ENCODE results near the gene MED12L. TPM values are rescaled to one million over a fixed set of nuclear protein-coding genes. Genes with fewer than 3 reads are reported as not detected.

The MED12L gene
- total and polyA plus RNA-seq, 9 of the 15 experiments (the other 6 are each of a cell fraction or from before 2014, with no cell fraction given): not detected

- TF ChIP-seq UBTF (IDR thresholded peaks at IDR 0.05; ENCODE audit: borderline replicate concordance in 1 of 2, low read depth in 2 of 2, low read length in 2 of 2) (no peak), ZNF124 (CRISPR knock-in tag; IDR thresholded peaks at IDR 0.05) (no peak), XRCC5 (IDR thresholded peaks at IDR 0.05; ENCODE audit: low read depth, low read length) (no peak)
- FAIRE-seq (no peak), DNase-seq (ENCODE audit: extremely low read depth in 1 of 4, low spot score in 3 of 4) (no peak), ATAC-seq (no peak)
- no peaks in the 10 kb centered on the region for H3K36me3 ChIP-seq (ENCODE audit: control insufficient read depth, insufficient read depth, low read length)
- H3K79me2 ChIP-seq (ENCODE audit: control insufficient read depth, insufficient read depth, low read length): no peaks in the 10 kb centered on the region
- WGBS (ENCODE audit: insufficient coverage, low coverage, missing lambda C conversion rate): 17% methylated on average over 1 of the region's 1 CpG
- no peak overlapping the region for H3K4me3 ChIP-seq
- BruUV-seq (replicated peaks): no TSS peak
- H2AFZ ChIP-seq (ENCODE audit: low read depth, low read length): no peak overlapping the region
- H3K4me2 ChIP-seq (ENCODE audit: insufficient read depth, low read length): no peak overlapping the region
- in situ Hi-C loops (cut with MboI): no loop called here
- CTCF ChIA-PET (ENCODE audit: low intra/inter-chr PET ratio): no interaction called here
- H3K27ac ChIP-seq (ENCODE audit: extremely low read depth, low read depth, low read length): no peak overlapping the region
- H3K9ac ChIP-seq (ENCODE audit: insufficient read depth in 1 of 2, low read depth in 2 of 2, low read length in 2 of 2): no peak overlapping the region
- no peaks in the 10 kb centered on the region for H3K9me3 ChIP-seq (replicated peaks; ENCODE audit: control insufficient read depth, insufficient read depth, low read depth, low read length)
- peaks cover 0 to 4% of the 10 kb centered on the region in 2 experiments; a peak in 2 of 5 replicates for H3K4me1 ChIP-seq (replicated peaks in 1 of 2; ENCODE audit: control insufficient read depth in 2 of 2, insufficient read depth in 2 of 2, low read length in 2 of 2)
- H4K20me1 ChIP-seq (replicated peaks; ENCODE audit: control insufficient read depth, insufficient read depth, low read length): no peaks in the 10 kb centered on the region
- no peaks in the 10 kb centered on the region for H3K9me1 ChIP-seq (ENCODE audit: control insufficient read depth, insufficient read depth, low read length)
- H3K27me3 ChIP-seq (ENCODE audit: control insufficient read depth in 2 of 2, insufficient read depth in 2 of 2, low read length in 2 of 2): peaks cover 13 to 21% of the 10 kb centered on the region in 2 experiments; a peak in 4 of 5 replicates
- intact Hi-C loops (cut with micrococcal nuclease): no loop called here
- POLR2A ChIA-PET: no interaction called here
Measured at GRCh38 chr3:151462991-151463390, 377.5 kb downstream of the MED12L start.

DNA sequence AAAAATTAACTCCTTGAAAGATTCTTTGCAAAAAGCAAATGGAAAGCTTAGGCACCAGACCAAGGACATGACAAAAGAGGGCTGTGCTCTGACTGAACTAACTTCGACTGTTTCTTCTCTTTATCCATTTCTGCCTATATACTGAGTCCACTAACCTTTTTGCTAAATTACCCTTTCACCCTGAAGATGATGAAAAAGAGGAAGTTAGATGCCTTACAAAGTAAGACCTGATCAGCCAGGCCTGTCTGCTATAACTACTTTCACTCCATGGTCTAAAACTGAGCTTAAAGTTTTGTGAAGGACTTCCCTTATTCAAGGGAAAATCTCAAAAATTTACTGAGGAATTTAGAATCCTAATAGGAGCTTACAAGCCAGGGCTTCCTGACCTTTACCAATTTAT is 381.6 kb downstream of the MED12L start:
- WGBS (ENCODE audit: insufficient coverage, low coverage, missing lambda C conversion rate): 20% methylated on average over 1 of the region's 1 CpG
- no peaks in the 10 kb centered on the region; the same call in 1 of the 2 replicates for H3K9me3 ChIP-seq (replicated peaks; ENCODE audit: control insufficient read depth, insufficient read depth, low read depth, low read length)
- H3K4me1 ChIP-seq (replicated peaks in 1 of 2; ENCODE audit: control insufficient read depth in 2 of 2, insufficient read depth in 2 of 2, low read length in 2 of 2): no peaks in the 10 kb centered on the region
- H3K9me1 ChIP-seq (ENCODE audit: control insufficient read depth, insufficient read depth, low read length): no peaks in the 10 kb centered on the region
- no peaks in the 10 kb centered on the region for H3K36me3 ChIP-seq (ENCODE audit: control insufficient read depth, insufficient read depth, low read length)
- ATAC-seq: no peak
- ChIA-PET POLR2A (no interaction called here), CTCF (ENCODE audit: low intra/inter-chr PET ratio) (interaction anchor here (1.8 kb wide), 1 partner anchor 193 kb away, joined by 6 read pairs; no protein-coding TSS in a partner anchor)
- in situ Hi-C loops (cut with MboI): no loop called here
- H3K79me2 ChIP-seq (ENCODE audit: control insufficient read depth, insufficient read depth, low read length): no peaks in the 10 kb centered on the region
- peaks cover 8% of the 10 kb centered on the region in 2 experiments; a peak in 3 of 5 replicates for H3K27me3 ChIP-seq (ENCODE audit: control insufficient read depth in 2 of 2, insufficient read depth in 2 of 2, low read length in 2 of 2)
- DNase-seq (ENCODE audit: extremely low read depth in 1 of 4, low spot score in 3 of 4): no peak
- no peak overlapping the region for H3K27ac ChIP-seq (ENCODE audit: extremely low read depth, low read depth, low read length)
- no peak overlapping the region for H2AFZ ChIP-seq (ENCODE audit: low read depth, low read length)
- intact Hi-C loops (cut with micrococcal nuclease): no loop called here
- no peaks in the 10 kb centered on the region for H4K20me1 ChIP-seq (replicated peaks; ENCODE audit: control insufficient read depth, insufficient read depth, low read length)
- no peak overlapping the region for H3K9ac ChIP-seq (ENCODE audit: insufficient read depth in 1 of 2, low read depth in 2 of 2, low read length in 2 of 2)
- no peak for FAIRE-seq
- no peak overlapping the region for H3K4me3 ChIP-seq
- H3K4me2 ChIP-seq (ENCODE audit: insufficient read depth, low read length): no peak overlapping the region
- no TSS peak for BruUV-seq (replicated peaks)
- TF ChIP-seq TSC22D4 (tag; IDR thresholded peaks at IDR 0.05): no peak
- TF ChIP-seq ZNF778 (CRISPR knock-in tag; IDR thresholded peaks at IDR 0.05): no peak
- TF ChIP-seq ZNF589 (CRISPR knock-in tag; IDR thresholded peaks at IDR 0.05; ENCODE audit: low read depth): no peak
- TF ChIP-seq MTA2 (IDR thresholded peaks at IDR 0.05; ENCODE audit: low read depth): no peak
- TF ChIP-seq PTRF (tag; IDR thresholded peaks at IDR 0.05): no peak
- TF ChIP-seq RAD51 (IDR thresholded peaks at IDR 0.05; ENCODE audit: borderline replicate concordance, low read depth): no peak
- no peak for TF ChIP-seq POLR2G (IDR thresholded peaks at IDR 0.05; ENCODE audit: low read depth, low read length)
- TF ChIP-seq, protein P1, sequence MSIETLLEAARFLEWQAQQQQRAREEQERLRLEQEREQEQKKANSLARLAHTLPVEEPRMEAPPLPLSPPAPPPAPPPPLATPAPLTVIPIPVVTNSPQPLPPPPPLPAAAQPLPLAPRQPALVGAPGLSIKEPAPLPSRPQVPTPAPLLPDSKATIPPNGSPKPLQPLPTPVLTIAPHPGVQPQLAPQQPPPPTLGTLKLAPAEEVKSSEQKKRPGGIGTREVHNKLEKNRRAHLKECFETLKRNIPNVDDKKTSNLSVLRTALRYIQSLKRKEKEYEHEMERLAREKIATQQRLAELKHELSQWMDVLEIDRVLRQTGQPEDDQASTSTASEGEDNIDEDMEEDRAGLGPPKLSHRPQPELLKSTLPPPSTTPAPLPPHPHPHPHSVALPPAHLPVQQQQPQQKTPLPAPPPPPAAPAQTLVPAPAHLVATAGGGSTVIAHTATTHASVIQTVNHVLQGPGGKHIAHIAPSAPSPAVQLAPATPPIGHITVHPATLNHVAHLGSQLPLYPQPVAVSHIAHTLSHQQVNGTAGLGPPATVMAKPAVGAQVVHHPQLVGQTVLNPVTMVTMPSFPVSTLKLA (conservative IDR thresholded peaks at IDR 0.05): no peak
- TF ChIP-seq THRAP3 (IDR thresholded peaks at IDR 0.05; ENCODE audit: borderline replicate concordance): no peak
- TF ChIP-seq TFAM (CRISPR knock-in tag; conservative IDR thresholded peaks at IDR 0.05): no peak
- TF ChIP-seq RFX5 (IDR thresholded peaks at IDR 0.05; ENCODE audit: low read depth, low read length): no peak

Data from K562 (cell line).